Smooth muscle cell (in vitro differentiated cells): Measurements from ENCODE around the gene NEK6. TPM values are rescaled to one million over a fixed set of nuclear protein-coding genes. Genes with fewer than 3 reads are reported as not detected.
"Not testable (repeated sequence)": the region's sequence is repeated elsewhere in the genome, so short reads cannot be mapped to it uniquely, and the experiment has no call there.

Experiments
- DNase-seq: peaks from one replicate; lab custom pipeline; 2025; ENCODE audit not compliant: unreplicated experiment; lab: John Stamatoyannopoulos, UW
- H2AFZ ChIP-seq: fragments of 200-600 bp; sonication (generic); 2 replicates; pipeline ENCODE4 v1.6.0; 2016; ENCODE audit warnings: antibody characterized with exemption, low read depth, mild to moderate bottlenecking
- H3F3A ChIP-seq: fragments of 200-600 bp; sonication (generic); 2 replicates; pipeline ENCODE4 v1.6.0; 2017; ENCODE audit warnings: antibody characterized with exemption, low read depth
- H3K27ac ChIP-seq: fragments of 200-600 bp; sonication (generic); 2 replicates; pipeline ENCODE4 v1.5.1; 2016; ENCODE audit warnings: low read depth, mild to moderate bottlenecking
- H3K27me3 ChIP-seq: fragments of 200-600 bp; sonication (generic); 2 replicates; pipeline ENCODE4 v1.6.1; 2016; ENCODE audit warnings: low read depth, mild to moderate bottlenecking
- H3K36me3 ChIP-seq: fragments of 200-600 bp; sonication (generic); 2 replicates; pipeline ENCODE4 v1.5.1; 2016; ENCODE audit warnings: low read depth
- H3K4me1 ChIP-seq: fragments of 200-600 bp; sonication (generic); 2 replicates; pipeline ENCODE4 v1.5.1; 2016; ENCODE audit warnings: low read depth
- H3K4me2 ChIP-seq: fragments of 200-600 bp; sonication (generic); 2 replicates; pipeline ENCODE4 v1.6.0; 2016; ENCODE audit warnings: mild to moderate bottlenecking
- H3K4me3 ChIP-seq: fragments of 200-600 bp; sonication (generic); 2 replicates; pipeline ENCODE4 v1.5.1; 2016; ENCODE audit warnings: mild to moderate bottlenecking
- H3K79me2 ChIP-seq: fragments of 200-600 bp; sonication (generic); 2 replicates; pipeline ENCODE4 v1.6.0; 2016; ENCODE audit warnings: low read depth, mild to moderate bottlenecking
- H3K9ac ChIP-seq: fragments of 200-600 bp; sonication (generic); 2 replicates; pipeline ENCODE4 v1.6.0; 2016; ENCODE audit warnings: low read depth
- H3K9me3 ChIP-seq: fragments of 200-600 bp; sonication (generic); replicated peaks from 2 replicates; pipeline ENCODE4 v1.5.1; 2016; ENCODE audit warnings: low read depth
- H4K20me1 ChIP-seq: fragments of 200-600 bp; sonication (generic); 2 replicates; pipeline ENCODE4 v1.6.0; 2016; ENCODE audit warnings: low read depth
- CTCF ChIP-seq: fragments of 200-600 bp; sonication (generic); IDR thresholded peaks from 2 replicates; pipeline ENCODE4 v1.5.1; 2017; ENCODE audit warnings: borderline replicate concordance, mild to moderate bottlenecking, antibody characterized with exemption; ENCODE audit not compliant: insufficient read depth, poor library complexity, severe bottlenecking
- WGBS: methylation state at CpG from one replicate; pipeline ENCODE4 v1.1.7; 2016; ENCODE audit warnings: low lambda C conversion rate; 5-methylcytosine and 5-hydroxymethylcytosine counted together
- polyA plus RNA-seq: library from polyadenylated mRNA; unstranded; fragments of >200 nt; fragmentation: Nextera tagmentation; extraction: Ambion mirVana; gene quantifications from 2 replicates; pipeline ENCODE4 v1.2.1, GENCODE V29; 2016
- total RNA-seq: library from RNA; depleted of rRNA; stranded (reverse); fragments of >200 nt; gene quantifications from 2 replicates; pipeline ENCODE4 v1.2.3, GENCODE V29; 2014

NEK6 gene
- total and polyA plus RNA-seq, 2 experiments from 2014 or later: 45.9 to 108 TPM

- Histone ChIP-seq H3K27ac (no peak overlapping the region), H3F3A (no peaks in the 10 kb centered on the region), H4K20me1 (no peaks in the 10 kb centered on the region), H3K27me3 (no peaks in the 10 kb centered on the region), H3K4me1 (no peaks in the 10 kb centered on the region), H2AFZ (peak overlapping the region; percentile 1), H3K4me2 (peak overlapping the region; percentile 35), H3K9ac (no peak overlapping the region), H3K79me2 (no peaks in the 10 kb centered on the region), H3K4me3 (no peak overlapping the region), H3K9me3 (no peaks in the 10 kb centered on the region), H3K36me3 (no peaks in the 10 kb centered on the region)
- no peak for DNase-seq
- WGBS: 58% methylated on average over 24 of the region's 24 CpGs
- TF ChIP-seq CTCF: no peak
Observed at GRCh38 chr9:124242331-124243194, 15.2 kb upstream of the NEK6 start.

- not testable (repeated sequence) for H4K20me1 ChIP-seq, H3K79me2 ChIP-seq, DNase-seq, H3K9me3 ChIP-seq, H3K4me3 ChIP-seq, H2AFZ ChIP-seq, H3K27me3 ChIP-seq, H3K4me2 ChIP-seq, H3K9ac ChIP-seq, H3K27ac ChIP-seq, H3K4me1 ChIP-seq, H3K36me3 ChIP-seq
- H3F3A ChIP-seq: peaks cover 12% of the 10 kb centered on the region
- 98% methylated on average over 5 of the region's 5 CpGs for WGBS
Observed at GRCh38 chr9:124247393-124247792, 10.4 kb upstream of the NEK6 start.

- Histone ChIP-seq H3K4me1 (no peaks in the 10 kb centered on the region), H3K27me3 (no peaks in the 10 kb centered on the region), H2AFZ (no peak overlapping the region), H4K20me1 (no peaks in the 10 kb centered on the region), H3K4me2 (no peak overlapping the region), H3K9me3 (no peaks in the 10 kb centered on the region), H3F3A (peaks cover 19% of the 10 kb centered on the region), H3K36me3 (no peaks in the 10 kb centered on the region), H3K9ac (no peak overlapping the region), H3K79me2 (no peaks in the 10 kb centered on the region), H3K27ac (no peak overlapping the region), H3K4me3 (no peak overlapping the region)
- WGBS: 89% methylated on average over 3 of the region's 3 CpGs
- TF ChIP-seq CTCF: no peak
- no peak for DNase-seq
Observed at GRCh38 chr9:124248066-124248465, 9.7 kb upstream of the NEK6 start.

- Histone ChIP-seq H4K20me1 (no peaks in the 10 kb centered on the region), H3K4me2 (no peak overlapping the region), H3K9me3 (no peaks in the 10 kb centered on the region), H3K4me1 (no peaks in the 10 kb centered on the region), H3K9ac (no peak overlapping the region), H3K27me3 (no peaks in the 10 kb centered on the region), H3K79me2 (no peaks in the 10 kb centered on the region), H3K4me3 (no peak overlapping the region), H2AFZ (no peak overlapping the region), H3K36me3 (no peaks in the 10 kb centered on the region), H3K27ac (no peak overlapping the region), H3F3A (peaks cover 22% of the 10 kb centered on the region)
- TF ChIP-seq CTCF: no peak
- WGBS: 74% methylated on average over 4 of the region's 4 CpGs
- DNase-seq: no peak
Observed at GRCh38 chr9:124248960-124249359, 8.8 kb upstream of the NEK6 start.
